ENCODE measurements around the gene GATA5.

GATA5 gene

DNA sequence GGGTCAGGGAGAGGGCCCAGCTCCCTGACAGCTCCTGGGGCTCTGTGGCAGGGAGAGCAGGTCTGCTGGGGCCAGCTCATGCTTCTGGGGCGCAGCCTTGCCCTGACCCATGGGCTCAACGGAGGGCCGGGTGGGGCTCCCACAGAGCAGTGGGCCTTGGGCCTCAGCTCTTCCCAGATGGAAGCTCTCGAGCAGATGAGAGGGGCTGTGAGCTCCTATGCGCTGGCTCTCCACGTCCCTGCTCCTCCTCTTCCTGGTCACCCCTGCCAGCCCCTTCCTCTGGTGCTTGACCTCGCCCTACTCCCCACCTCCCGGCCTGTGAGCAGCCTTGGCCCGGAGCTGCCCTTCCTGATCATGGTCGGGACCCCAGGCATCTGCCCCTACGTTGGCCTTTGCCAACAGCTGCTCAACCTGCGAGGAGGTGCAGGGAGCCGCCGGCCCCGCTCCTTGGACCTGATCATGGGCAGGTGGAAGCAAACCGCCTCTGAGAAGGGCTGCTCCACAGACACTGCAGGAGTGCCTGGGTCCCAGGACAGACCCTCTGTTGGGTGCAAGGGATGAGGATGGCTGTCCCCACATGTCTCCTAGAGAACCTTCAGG is 26.8 kb upstream of the GATA5 start:
- Histone ChIP-seq H3K4me3 (ENCODE audit: low read length in 2 of 2) (no peak overlapping the region), H2AFZ (ENCODE audit: low read length) (no peak overlapping the region), H2BK12ac (ENCODE audit: low read length) (peak overlapping the region; percentile 41), H2BK5ac (ENCODE audit: low read length) (no peak overlapping the region), H4K8ac (ENCODE audit: low read depth, low read length) (no peak overlapping the region), H3K27me3 (ENCODE audit: control insufficient read depth in 3 of 3, insufficient read depth in 3 of 3, low read depth in 1 of 3, low read length in 3 of 3) (peaks cover 0 to 5% (median 3%) of the 10 kb centered on the region in 3 experiments), H3K9ac (ENCODE audit: low read depth, low read length, poor library complexity) (no peak overlapping the region), H3K4me1 (ENCODE audit: control insufficient read depth in 2 of 2, insufficient read depth in 1 of 2, low read depth in 1 of 2, low read length in 2 of 2) (peaks cover 0 to 10% of the 10 kb centered on the region in 2 donors), H3K18ac (ENCODE audit: low read length) (peak overlapping the region; percentile 57), H2BK120ac (ENCODE audit: low read depth, low read length) (no peak overlapping the region), H3K9me3 (replicated peaks in 1 of 2; ENCODE audit: control insufficient read depth in 2 of 2, insufficient read depth in 1 of 2, low read depth in 1 of 2, low read length in 2 of 2) (peaks cover 0 to 5% of the 10 kb centered on the region in 2 donors), H2BK15ac (ENCODE audit: low read length) (no peak overlapping the region), H3K36me3 (replicated peaks in 1 of 2; ENCODE audit: control insufficient read depth in 2 of 2, insufficient read depth in 2 of 2, low read length in 2 of 2) (no peaks in the 10 kb centered on the region), H3K23ac (ENCODE audit: low read depth, low read length, poor library complexity) (no peak overlapping the region), H3K79me1 (ENCODE audit: low read depth, low read length) (peaks cover 4% of the 10 kb centered on the region), H3K4ac (ENCODE audit: low read length) (no peak overlapping the region), H4K91ac (ENCODE audit: low read depth, low read length, poor library complexity) (no peak overlapping the region), H3K14ac (ENCODE audit: low read length) (no peak overlapping the region), H3K27ac (replicated peaks; ENCODE audit: low read length) (no peak overlapping the region), H3K4me2 (ENCODE audit: insufficient read depth, low read length, poor library complexity, severe bottlenecking) (no peak overlapping the region), H2AK5ac (ENCODE audit: low read depth, low read length) (peak overlapping the region; percentile 63)
- no peak for DNase-seq (ENCODE audit: low spot score)
- no CpG with 5 or more reads among the region's 16 CpGs for WGBS, 2 donors (ENCODE audit: extremely low coverage in 2 of 2, insufficient read length in 2 of 2, insufficient replicate concordance in 1 of 2)

DNA sequence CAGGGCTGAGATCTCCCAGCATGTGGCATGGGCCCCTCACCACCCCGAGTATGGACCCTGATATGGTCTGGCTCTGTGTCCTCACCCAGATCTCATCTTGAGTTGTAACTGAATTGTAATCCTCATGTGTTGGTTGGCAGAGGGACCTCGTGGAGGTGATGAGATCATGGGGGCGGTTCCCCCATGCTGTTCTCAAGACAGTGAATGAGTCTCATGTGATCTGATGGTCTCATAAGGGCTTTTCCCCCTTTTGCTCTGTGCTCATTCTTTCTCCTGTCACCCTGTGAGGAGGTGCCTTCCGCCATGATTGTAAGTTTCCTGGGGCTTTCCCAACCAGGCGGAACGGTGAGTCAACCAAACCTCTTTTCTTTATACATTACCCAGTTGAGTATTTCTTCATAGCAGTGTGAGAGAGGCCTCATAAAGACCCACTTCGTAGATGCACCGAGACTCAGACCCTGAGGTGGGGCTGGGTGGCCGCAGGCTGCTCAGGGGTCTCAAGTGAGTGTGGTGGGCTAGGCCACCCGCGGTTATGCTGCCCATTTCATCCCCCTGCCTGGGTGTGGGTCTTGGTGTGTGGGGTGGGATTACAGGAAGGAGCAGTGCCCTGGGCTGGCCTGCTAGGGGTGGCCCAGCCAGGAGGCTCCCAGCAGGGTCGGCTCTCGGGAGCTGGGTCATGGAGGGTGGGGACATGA is 26.2 kb upstream of the GATA5 start:
- peak overlapping the region; percentile 71 for H3K14ac ChIP-seq (ENCODE audit: low read length)
- no peak overlapping the region for H3K27ac ChIP-seq (replicated peaks; ENCODE audit: low read length)
- peaks cover 4% of the 10 kb centered on the region for H3K79me1 ChIP-seq (ENCODE audit: low read depth, low read length)
- peaks cover 0 to 5% of the 10 kb centered on the region in 2 donors for H3K9me3 ChIP-seq (replicated peaks in 1 of 2; ENCODE audit: control insufficient read depth in 2 of 2, insufficient read depth in 1 of 2, low read depth in 1 of 2, low read length in 2 of 2)
- no peak overlapping the region for H2BK120ac ChIP-seq (ENCODE audit: low read depth, low read length)
- H3K18ac ChIP-seq (ENCODE audit: low read length): no peak overlapping the region
- H3K9ac ChIP-seq (ENCODE audit: low read depth, low read length, poor library complexity): no peak overlapping the region
- DNase-seq (ENCODE audit: low spot score): no peak
- no peak overlapping the region for H3K4ac ChIP-seq (ENCODE audit: low read length)
- peaks cover 0 to 6% of the 10 kb centered on the region in 2 donors for H3K4me1 ChIP-seq (ENCODE audit: control insufficient read depth in 2 of 2, insufficient read depth in 1 of 2, low read depth in 1 of 2, low read length in 2 of 2)
- H2BK5ac ChIP-seq (ENCODE audit: low read length): no peak overlapping the region
- peaks cover 0 to 5% (median 3%) of the 10 kb centered on the region in 3 experiments for H3K27me3 ChIP-seq (ENCODE audit: control insufficient read depth in 3 of 3, insufficient read depth in 3 of 3, low read depth in 1 of 3, low read length in 3 of 3)
- peak overlapping the region; percentile 63 for H2AK5ac ChIP-seq (ENCODE audit: low read depth, low read length)
- H3K36me3 ChIP-seq (replicated peaks in 1 of 2; ENCODE audit: control insufficient read depth in 2 of 2, insufficient read depth in 2 of 2, low read length in 2 of 2): no peaks in the 10 kb centered on the region
- H3K4me3 ChIP-seq (ENCODE audit: low read length in 2 of 2): no peak overlapping the region
- H3K23ac ChIP-seq (ENCODE audit: low read depth, low read length, poor library complexity): no peak overlapping the region
- H4K91ac ChIP-seq (ENCODE audit: low read depth, low read length, poor library complexity): no peak overlapping the region
- no peak overlapping the region for H2AFZ ChIP-seq (ENCODE audit: low read length)
- peak overlapping the region; percentile 41 for H2BK12ac ChIP-seq (ENCODE audit: low read length)
- H3K4me2 ChIP-seq (ENCODE audit: insufficient read depth, low read length, poor library complexity, severe bottlenecking): no peak overlapping the region
- H4K8ac ChIP-seq (ENCODE audit: low read depth, low read length): no peak overlapping the region
- H2BK15ac ChIP-seq (ENCODE audit: low read length): no peak overlapping the region
- WGBS, 2 donors (ENCODE audit: extremely low coverage in 2 of 2, insufficient read length in 2 of 2, insufficient replicate concordance in 1 of 2): no CpG with 5 or more reads among the region's 13 CpGs

DNA sequence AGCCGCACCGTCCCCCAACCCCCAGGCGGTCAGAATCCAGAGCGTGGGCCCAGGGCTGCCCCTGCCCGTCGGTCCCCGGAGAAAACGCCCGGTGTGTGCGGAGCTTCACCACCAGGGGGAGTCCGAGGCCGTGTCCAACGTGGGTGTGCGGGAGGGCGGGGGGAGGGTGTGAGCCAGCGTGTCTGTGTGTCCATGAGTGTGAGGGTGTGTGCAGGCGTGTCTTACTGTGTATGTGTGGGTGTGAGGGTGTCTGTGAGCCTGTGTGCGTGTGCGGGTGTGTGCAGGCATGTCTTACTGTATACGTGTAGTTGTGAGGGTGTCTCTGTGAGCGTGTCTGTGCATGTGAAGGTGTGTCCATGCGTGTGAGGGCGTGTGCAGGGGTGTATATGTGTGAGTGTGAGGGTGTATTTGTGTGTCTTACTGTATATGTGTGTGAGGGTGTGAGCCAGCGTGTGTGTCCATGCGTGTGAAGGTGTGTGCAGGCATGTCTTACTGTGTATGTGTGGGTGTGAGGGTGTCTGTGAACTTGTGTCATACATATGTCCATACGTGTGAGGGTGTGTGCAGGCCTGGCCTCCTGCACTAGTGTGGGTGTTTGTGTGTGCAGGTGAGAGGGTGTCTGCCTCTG is 24.6 kb upstream of the GATA5 start:
- no peak for DNase-seq (ENCODE audit: low spot score)
- H3K79me1 ChIP-seq (ENCODE audit: low read depth, low read length): peaks cover 4% of the 10 kb centered on the region
- no peak overlapping the region for H2BK120ac ChIP-seq (ENCODE audit: low read depth, low read length)
- H3K23ac ChIP-seq (ENCODE audit: low read depth, low read length, poor library complexity): peak overlapping the region; percentile 50
- no peak overlapping the region for H4K91ac ChIP-seq (ENCODE audit: low read depth, low read length, poor library complexity)
- peak overlapping the region in 1 of 2 donors; percentile 59 for H3K4me3 ChIP-seq (ENCODE audit: low read length in 2 of 2)
- no peak overlapping the region for H3K27ac ChIP-seq (replicated peaks; ENCODE audit: low read length)
- peaks cover 0 to 9% of the 10 kb centered on the region in 2 donors for H3K4me1 ChIP-seq (ENCODE audit: control insufficient read depth in 2 of 2, insufficient read depth in 1 of 2, low read depth in 1 of 2, low read length in 2 of 2)
- no peak overlapping the region for H4K8ac ChIP-seq (ENCODE audit: low read depth, low read length)
- peak overlapping the region; percentile 3 for H2BK5ac ChIP-seq (ENCODE audit: low read length)
- peak overlapping the region; percentile 76 for H2AK5ac ChIP-seq (ENCODE audit: low read depth, low read length)
- peak overlapping the region; percentile 90 for H2BK12ac ChIP-seq (ENCODE audit: low read length)
- no CpG with 5 or more reads among the region's 26 CpGs for WGBS, 2 donors (ENCODE audit: extremely low coverage in 2 of 2, insufficient read length in 2 of 2, insufficient replicate concordance in 1 of 2)
- H2AFZ ChIP-seq (ENCODE audit: low read length): no peak overlapping the region
- H3K9ac ChIP-seq (ENCODE audit: low read depth, low read length, poor library complexity): peak overlapping the region; percentile 83
- H3K36me3 ChIP-seq (replicated peaks in 1 of 2; ENCODE audit: control insufficient read depth in 2 of 2, insufficient read depth in 2 of 2, low read length in 2 of 2): no peaks in the 10 kb centered on the region
- H3K14ac ChIP-seq (ENCODE audit: low read length): peak overlapping the region; percentile 85
- H2BK15ac ChIP-seq (ENCODE audit: low read length): peak overlapping the region; percentile 49
- peaks cover 0 to 7% (median 3%) of the 10 kb centered on the region in 3 experiments for H3K27me3 ChIP-seq (ENCODE audit: control insufficient read depth in 3 of 3, insufficient read depth in 3 of 3, low read depth in 1 of 3, low read length in 3 of 3)
- H3K9me3 ChIP-seq (replicated peaks in 1 of 2; ENCODE audit: control insufficient read depth in 2 of 2, insufficient read depth in 1 of 2, low read depth in 1 of 2, low read length in 2 of 2): peaks cover 0 to 5% of the 10 kb centered on the region in 2 donors
- H3K4me2 ChIP-seq (ENCODE audit: insufficient read depth, low read length, poor library complexity, severe bottlenecking): no peak overlapping the region
- no peak overlapping the region for H3K4ac ChIP-seq (ENCODE audit: low read length)
- peak overlapping the region; percentile 60 for H3K18ac ChIP-seq (ENCODE audit: low read length)

DNA sequence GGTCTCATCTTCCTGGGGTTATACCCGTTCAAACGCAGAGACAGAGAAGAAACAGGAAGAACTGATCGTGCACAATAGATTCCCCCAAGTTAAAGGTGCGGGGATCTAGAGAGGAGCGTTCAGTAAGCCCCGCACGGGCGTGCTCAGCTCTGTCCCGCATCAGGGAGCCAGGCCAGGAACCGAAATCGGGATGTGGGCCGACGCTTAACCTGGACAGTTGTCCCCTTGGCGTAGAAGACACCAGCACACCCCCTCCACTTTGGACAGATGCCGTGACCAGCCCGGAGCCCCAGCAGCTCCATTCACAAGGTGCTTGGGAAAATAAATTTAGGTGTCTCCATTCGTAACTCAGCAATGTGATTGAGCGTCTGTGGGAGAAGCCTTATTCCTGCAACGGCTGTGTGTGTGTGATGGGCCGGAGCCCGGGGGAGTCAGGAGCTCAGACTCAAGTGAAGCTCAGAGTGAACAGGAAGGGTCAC is 24.0 kb upstream of the GATA5 start:
- H2BK15ac ChIP-seq (ENCODE audit: low read length): no peak overlapping the region
- no peak overlapping the region for H2BK5ac ChIP-seq (ENCODE audit: low read length)
- H3K9me3 ChIP-seq (replicated peaks in 1 of 2; ENCODE audit: control insufficient read depth in 2 of 2, insufficient read depth in 1 of 2, low read depth in 1 of 2, low read length in 2 of 2): peaks cover 0 to 5% of the 10 kb centered on the region in 2 donors
- no CpG with 5 or more reads among the region's 21 CpGs for WGBS, 2 donors (ENCODE audit: extremely low coverage in 2 of 2, insufficient read length in 2 of 2, insufficient replicate concordance in 1 of 2)
- H4K8ac ChIP-seq (ENCODE audit: low read depth, low read length): no peak overlapping the region
- H2BK12ac ChIP-seq (ENCODE audit: low read length): no peak overlapping the region
- H3K9ac ChIP-seq (ENCODE audit: low read depth, low read length, poor library complexity): no peak overlapping the region
- H2BK120ac ChIP-seq (ENCODE audit: low read depth, low read length): no peak overlapping the region
- no peak overlapping the region for H3K4me3 ChIP-seq (ENCODE audit: low read length in 2 of 2)
- no peak overlapping the region for H2AFZ ChIP-seq (ENCODE audit: low read length)
- H3K23ac ChIP-seq (ENCODE audit: low read depth, low read length, poor library complexity): peak overlapping the region; percentile 50
- H2AK5ac ChIP-seq (ENCODE audit: low read depth, low read length): no peak overlapping the region
- peaks cover 0 to 9% (median 3%) of the 10 kb centered on the region in 3 experiments for H3K27me3 ChIP-seq (ENCODE audit: control insufficient read depth in 3 of 3, insufficient read depth in 3 of 3, low read depth in 1 of 3, low read length in 3 of 3)
- H3K4me2 ChIP-seq (ENCODE audit: insufficient read depth, low read length, poor library complexity, severe bottlenecking): no peak overlapping the region
- H3K4ac ChIP-seq (ENCODE audit: low read length): no peak overlapping the region
- peak overlapping the region; percentile 60 for H3K18ac ChIP-seq (ENCODE audit: low read length)
- no peak overlapping the region for H3K14ac ChIP-seq (ENCODE audit: low read length)
- no peak overlapping the region for H3K27ac ChIP-seq (replicated peaks; ENCODE audit: low read length)
- no peak overlapping the region for H4K91ac ChIP-seq (ENCODE audit: low read depth, low read length, poor library complexity)
- peaks cover 1% of the 10 kb centered on the region for H3K79me1 ChIP-seq (ENCODE audit: low read depth, low read length)
- peaks cover 0 to 9% of the 10 kb centered on the region in 2 donors for H3K4me1 ChIP-seq (ENCODE audit: control insufficient read depth in 2 of 2, insufficient read depth in 1 of 2, low read depth in 1 of 2, low read length in 2 of 2)
- no peak for DNase-seq (ENCODE audit: low spot score)
- no peaks in the 10 kb centered on the region for H3K36me3 ChIP-seq (replicated peaks in 1 of 2; ENCODE audit: control insufficient read depth in 2 of 2, insufficient read depth in 2 of 2, low read length in 2 of 2)
